IgD-negative memory B cell (primary cell): ENCODE measurements around the gene UBD. TPM values are rescaled to one million over a fixed set of nuclear protein-coding genes. Genes with fewer than 3 reads are reported as not detected.

Experiments used
- H3K27ac Mint-ChIP-seq, 3 donors: one replicate each; pipeline ENCODE4 v1.8.0; 2020 to 2022; ENCODE audit warnings: mild to moderate bottlenecking in 3 of 3, mixed read lengths in 3 of 3, moderate library complexity in 1 of 3
- H3K27me3 Mint-ChIP-seq: one replicate; pipeline ENCODE4 v1.8.0; 2021; ENCODE audit warnings: mixed read lengths
- H3K36me3 Mint-ChIP-seq: one replicate; pipeline ENCODE4 v1.8.0; 2020; ENCODE audit warnings: mild to moderate bottlenecking, mixed read lengths
- H3K4me1 Mint-ChIP-seq, 3 donors: one replicate each; pipeline ENCODE4 v1.8.0; 2020 to 2022; ENCODE audit warnings: mixed read lengths in 3 of 3, mild to moderate bottlenecking in 1 of 3
- H3K4me3 Mint-ChIP-seq, 4 donors: one replicate each; pipeline ENCODE4 v1.8.0; 2020 to 2022; ENCODE audit warnings: mild to moderate bottlenecking in 4 of 4, mixed read lengths in 4 of 4, moderate library complexity in 3 of 4
- H3K9me3 Mint-ChIP-seq, 3 donors: one replicate each; pipeline ENCODE4 v1.8.0; 2020 to 2021; ENCODE audit warnings: mixed read lengths in 3 of 3, mild to moderate bottlenecking in 1 of 3
- polyA plus RNA-seq: library from polyadenylated mRNA; unstranded; fragments of 300-500 nt; fragmentation: Illumina TruSeq; gene quantifications from one replicate; pipeline ENCODE4 v1.2.3, GENCODE V29; 2021

The UBD gene
- polyA plus RNA-seq, 1 donor from 2014 or later = not detected

GRCh38 chr6:29520232-29520631 lies 39.3 kb downstream of the UBD start:
- Mint-ChIP-seq H3K4me1 (peaks cover 0 to 2% (median 0%) of the 10 kb centered on the region in 3 donors), H3K9me3 (peaks cover 0 to 2% (median 0%) of the 10 kb centered on the region in 3 donors), H3K27ac (no peak overlapping the region), H3K27me3 (peaks cover 13% of the 10 kb centered on the region), H3K36me3 (no peaks in the 10 kb centered on the region), H3K4me3 (no peak overlapping the region)

- Mint-ChIP-seq H3K27me3 (peaks cover 16% of the 10 kb centered on the region), H3K36me3 (no peaks in the 10 kb centered on the region), H3K27ac (no peak overlapping the region), H3K4me3 (no peak overlapping the region), H3K9me3 (peaks cover 0 to 2% (median 0%) of the 10 kb centered on the region in 3 donors), H3K4me1 (peaks cover 0 to 2% (median 0%) of the 10 kb centered on the region in 3 donors)
Observed at GRCh38 chr6:29519291-29520010, 40.1 kb downstream of the UBD start.

- Mint-ChIP-seq H3K36me3 (peaks cover 2% of the 10 kb centered on the region), H3K27ac (no peak overlapping the region), H3K4me1 (peaks cover 0 to 2% (median 0%) of the 10 kb centered on the region in 3 donors), H3K4me3 (no peak overlapping the region), H3K27me3 (peaks cover 12% of the 10 kb centered on the region), H3K9me3 (peaks cover 0 to under 1% (median 0%) of the 10 kb centered on the region in 3 donors)
Observed at GRCh38 chr6:29517728-29518440, 41.6 kb downstream of the UBD start.

GRCh38 chr6:29517245-29517644 lies 42.3 kb downstream of the UBD start:
- peaks cover 2% of the 10 kb centered on the region for H3K36me3 Mint-ChIP-seq
- H3K4me1 Mint-ChIP-seq = peaks cover 0 to 2% (median 0%) of the 10 kb centered on the region in 3 donors
- H3K27me3 Mint-ChIP-seq = peaks cover 10% of the 10 kb centered on the region
- H3K9me3 Mint-ChIP-seq = no peaks in the 10 kb centered on the region
- no peak overlapping the region for H3K27ac Mint-ChIP-seq
- no peak overlapping the region for H3K4me3 Mint-ChIP-seq

- Mint-ChIP-seq H3K4me3 (no peak overlapping the region), H3K36me3 (peaks cover 2% of the 10 kb centered on the region), H3K9me3 (no peaks in the 10 kb centered on the region), H3K27ac (no peak overlapping the region), H3K4me1 (peaks cover 0 to 2% (median 0%) of the 10 kb centered on the region in 3 donors), H3K27me3 (peaks cover 12% of the 10 kb centered on the region)
Observed at GRCh38 chr6:29516108-29516507, 43.4 kb downstream of the UBD start.

GRCh38 chr6:29510746-29511300 lies 48.7 kb downstream of the UBD start:
- H3K4me1 Mint-ChIP-seq = peaks cover 0 to 2% (median 0%) of the 10 kb centered on the region in 3 donors
- H3K36me3 Mint-ChIP-seq = peaks cover 4% of the 10 kb centered on the region
- H3K27ac Mint-ChIP-seq = no peak overlapping the region
- H3K4me3 Mint-ChIP-seq = no peak overlapping the region
- no peaks in the 10 kb centered on the region for H3K9me3 Mint-ChIP-seq
- peaks cover 13% of the 10 kb centered on the region for H3K27me3 Mint-ChIP-seq

GRCh38 chr6:29510202-29510601 lies 49.3 kb downstream of the UBD start:
- H3K27ac Mint-ChIP-seq = peak overlapping the region in 1 of 3 donors; percentile 8
- H3K4me3 Mint-ChIP-seq = no peak overlapping the region
- H3K9me3 Mint-ChIP-seq = no peaks in the 10 kb centered on the region
- H3K36me3 Mint-ChIP-seq = peaks cover 4% of the 10 kb centered on the region
- peaks cover 0 to 2% (median 0%) of the 10 kb centered on the region in 3 donors for H3K4me1 Mint-ChIP-seq
- H3K27me3 Mint-ChIP-seq = peaks cover 13% of the 10 kb centered on the region

- no peak overlapping the region for H3K4me3 Mint-ChIP-seq
- H3K27me3 Mint-ChIP-seq = peaks cover 8% of the 10 kb centered on the region
- H3K27ac Mint-ChIP-seq = no peak overlapping the region
- peaks cover 4% of the 10 kb centered on the region for H3K36me3 Mint-ChIP-seq
- no peaks in the 10 kb centered on the region for H3K9me3 Mint-ChIP-seq
- H3K4me1 Mint-ChIP-seq = peaks cover 0 to 2% (median 0%) of the 10 kb centered on the region in 3 donors
Observed at GRCh38 chr6:29509711-29510110, 49.8 kb downstream of the UBD start.

- Mint-ChIP-seq H3K27ac (no peak overlapping the region), H3K36me3 (peaks cover 4% of the 10 kb centered on the region), H3K4me1 (peaks cover 0 to 2% (median 0%) of the 10 kb centered on the region in 3 donors), H3K9me3 (no peaks in the 10 kb centered on the region), H3K27me3 (peaks cover 7% of the 10 kb centered on the region), H3K4me3 (no peak overlapping the region)
Observed at GRCh38 chr6:29509239-29509638, 50.3 kb downstream of the UBD start.

GRCh38 chr6:29507319-29507718 lies 52.2 kb downstream of the UBD start:
- Mint-ChIP-seq H3K9me3 (peaks cover 0 to 3% (median 0%) of the 10 kb centered on the region in 3 donors), H3K4me3 (no peak overlapping the region), H3K4me1 (peaks cover 0 to 4% (median 0%) of the 10 kb centered on the region in 3 donors), H3K36me3 (peaks cover 2% of the 10 kb centered on the region), H3K27me3 (peaks cover 7% of the 10 kb centered on the region), H3K27ac (no peak overlapping the region)

GRCh38 chr6:29506446-29507067 lies 53.0 kb downstream of the UBD start:
- Mint-ChIP-seq H3K9me3 (peaks cover 0 to 3% (median 0%) of the 10 kb centered on the region in 3 donors), H3K27ac (no peak overlapping the region), H3K4me1 (peaks cover 0 to 4% (median 0%) of the 10 kb centered on the region in 3 donors), H3K4me3 (no peak overlapping the region), H3K36me3 (peaks cover 2% of the 10 kb centered on the region), H3K27me3 (peaks cover 7% of the 10 kb centered on the region)

- H3K27me3 Mint-ChIP-seq = peaks cover 7% of the 10 kb centered on the region
- peaks cover 2% of the 10 kb centered on the region for H3K36me3 Mint-ChIP-seq
- H3K4me3 Mint-ChIP-seq = no peak overlapping the region
- H3K9me3 Mint-ChIP-seq = peaks cover 0 to 3% (median 0%) of the 10 kb centered on the region in 3 donors
- H3K27ac Mint-ChIP-seq = no peak overlapping the region
- H3K4me1 Mint-ChIP-seq = peaks cover 0 to 4% (median 0%) of the 10 kb centered on the region in 3 donors
Observed at GRCh38 chr6:29505808-29506207, 53.7 kb downstream of the UBD start.
